Left renal cortex interstitium (tissue), 4 donors: ENCODE measurements around the gene SLC7A14. TPM values are rescaled to one million over a fixed set of nuclear protein-coding genes. Genes with fewer than 3 reads are reported as not detected.

Experiments used
- DNase-seq, 4 donors: peaks; one replicate each; pipeline ENCODE4 v3.0.0-alpha.2; 2013; ENCODE audit warnings: low read depth in 4 of 4, low spot score in 2 of 4, missing footprints in 1 of 4
- polyA plus RNA-seq, 4 donors: library from polyadenylated mRNA; unstranded; fragments of 120-200 nt; gene quantifications; one replicate each; pipeline ENCODE4 v1.2.1, GENCODE V29; 2013; ENCODE audit not compliant: insufficient read length in 4 of 4

SLC7A14 gene
- polyA plus RNA-seq, 4 donors, result 1.7 to 2.8 (median 2.3) TPM

DNA sequence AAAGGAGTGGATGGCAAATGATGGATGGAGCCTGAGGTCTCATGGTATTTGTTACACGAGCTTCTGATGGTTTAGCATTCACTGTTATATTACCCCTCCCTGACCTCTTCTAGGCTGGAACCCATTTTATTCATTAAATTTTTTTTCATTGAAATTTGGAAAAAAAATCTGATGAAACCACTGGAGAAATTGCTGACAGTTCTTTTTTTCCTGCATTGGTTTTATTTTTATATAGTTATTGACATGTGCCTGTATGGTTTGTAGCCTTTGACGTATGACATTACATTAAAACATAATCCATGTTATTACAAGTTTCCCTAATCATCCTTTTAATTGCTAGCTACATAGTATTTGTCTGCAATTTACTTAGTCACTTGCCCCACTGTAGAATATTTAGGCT, 85.4 kb downstream of the SLC7A14 start:
- DNase-seq, result no peak

DNA sequence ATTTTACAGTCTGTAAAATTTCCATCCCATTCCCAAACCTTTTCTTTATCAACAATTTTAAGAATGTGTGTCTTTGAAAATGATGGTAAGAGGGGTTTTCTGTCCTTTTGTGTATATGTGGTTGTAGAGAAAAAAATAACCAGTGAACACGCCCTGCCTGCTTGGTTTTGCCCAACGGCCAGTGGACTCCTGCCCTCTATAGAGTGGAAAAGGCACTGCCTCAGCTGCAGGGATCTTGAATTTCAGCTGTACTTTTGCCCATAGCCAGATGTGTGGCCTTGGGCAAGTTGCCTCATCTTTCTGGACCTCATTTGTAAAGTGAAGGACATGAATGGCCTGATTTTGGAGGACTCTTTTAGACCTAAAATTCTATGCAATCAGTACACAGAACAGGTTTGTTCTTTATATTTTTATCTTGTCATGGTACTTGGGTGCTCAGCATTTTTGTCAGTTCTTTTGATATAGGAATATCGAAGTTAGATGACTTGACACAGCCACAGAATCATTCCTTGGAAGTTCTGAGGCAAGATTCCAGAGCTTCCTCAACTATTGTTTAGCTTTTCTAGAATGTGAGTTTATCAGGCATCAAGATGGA, 86.2 kb downstream of the SLC7A14 start:
- DNase-seq, result no peak

GRCh38 chr3:170497207-170498095, 88.4 kb downstream of the SLC7A14 start:
- peak in 2 of 4 donors; percentile 35 to 53 for DNase-seq

- no peak for DNase-seq
These were observed 89.1 kb downstream of the SLC7A14 start for GRCh38 chr3:170496868-170497140.

DNA sequence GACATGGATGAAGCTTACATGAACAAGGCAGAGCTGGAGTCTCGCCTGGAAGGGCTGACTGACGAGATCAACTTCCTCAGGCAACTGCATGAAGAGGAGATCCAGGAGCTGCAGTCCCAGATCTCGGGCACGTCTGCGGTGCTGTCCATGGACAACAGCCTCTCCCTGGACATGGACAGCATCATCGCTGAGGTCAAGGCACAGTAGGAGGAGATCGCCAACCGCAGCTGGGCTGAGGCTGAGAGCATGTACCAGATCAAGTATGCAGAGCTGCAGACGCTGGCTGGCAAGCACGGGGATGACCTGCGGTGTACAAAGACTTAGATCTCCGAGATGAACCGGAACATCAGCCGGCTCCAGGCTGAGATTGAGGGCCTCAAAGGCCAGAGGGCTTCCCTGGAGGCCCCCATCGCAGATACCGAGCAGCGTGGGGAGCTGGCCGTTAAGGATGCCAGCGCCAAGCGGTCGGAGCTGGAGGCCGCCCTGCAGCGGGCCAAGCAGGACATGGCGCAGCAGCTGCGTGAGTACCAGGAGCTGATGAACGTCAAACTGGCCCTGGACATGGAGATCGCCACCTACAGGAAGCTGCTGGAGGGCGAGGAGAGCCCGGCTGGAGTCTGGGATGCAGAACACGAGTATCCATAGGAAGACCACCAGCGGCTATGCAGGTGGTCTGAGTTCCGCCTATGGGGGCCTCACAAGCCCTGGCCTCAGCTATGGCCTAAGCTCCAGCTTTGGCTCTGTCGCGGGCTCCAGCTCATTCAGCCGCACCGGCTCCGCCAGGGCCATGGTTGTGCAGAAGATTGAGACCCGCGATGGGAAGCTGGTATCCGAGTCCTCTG, 89.6 kb downstream of the SLC7A14 start:
- DNase-seq, result no peak

DNA sequence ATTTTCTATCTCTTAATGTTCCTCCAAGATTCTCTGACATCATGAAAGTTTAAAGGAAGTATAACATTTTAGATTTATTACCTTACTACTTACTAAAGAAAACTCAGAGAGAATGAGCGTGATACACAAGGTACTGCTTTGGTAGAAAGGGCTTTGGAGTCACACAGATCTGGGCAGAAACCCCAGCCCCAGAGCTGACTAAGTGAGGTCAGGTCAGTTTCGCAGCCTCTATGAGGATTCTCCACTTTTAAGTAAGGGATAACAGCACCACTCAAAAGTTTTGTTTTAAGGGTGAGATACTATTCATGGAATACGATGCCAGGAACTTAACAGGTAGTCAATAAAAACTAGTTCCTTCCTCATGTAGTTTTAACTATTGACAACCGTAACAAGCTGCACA, 91.1 kb downstream of the SLC7A14 start:
- no peak for DNase-seq

- no peak for DNase-seq
These were observed 92.1 kb downstream of the SLC7A14 start for GRCh38 chr3:170493712-170494182.

- no peak for DNase-seq
These were observed 94.0 kb downstream of the SLC7A14 start for GRCh38 chr3:170491901-170492300.

DNA sequence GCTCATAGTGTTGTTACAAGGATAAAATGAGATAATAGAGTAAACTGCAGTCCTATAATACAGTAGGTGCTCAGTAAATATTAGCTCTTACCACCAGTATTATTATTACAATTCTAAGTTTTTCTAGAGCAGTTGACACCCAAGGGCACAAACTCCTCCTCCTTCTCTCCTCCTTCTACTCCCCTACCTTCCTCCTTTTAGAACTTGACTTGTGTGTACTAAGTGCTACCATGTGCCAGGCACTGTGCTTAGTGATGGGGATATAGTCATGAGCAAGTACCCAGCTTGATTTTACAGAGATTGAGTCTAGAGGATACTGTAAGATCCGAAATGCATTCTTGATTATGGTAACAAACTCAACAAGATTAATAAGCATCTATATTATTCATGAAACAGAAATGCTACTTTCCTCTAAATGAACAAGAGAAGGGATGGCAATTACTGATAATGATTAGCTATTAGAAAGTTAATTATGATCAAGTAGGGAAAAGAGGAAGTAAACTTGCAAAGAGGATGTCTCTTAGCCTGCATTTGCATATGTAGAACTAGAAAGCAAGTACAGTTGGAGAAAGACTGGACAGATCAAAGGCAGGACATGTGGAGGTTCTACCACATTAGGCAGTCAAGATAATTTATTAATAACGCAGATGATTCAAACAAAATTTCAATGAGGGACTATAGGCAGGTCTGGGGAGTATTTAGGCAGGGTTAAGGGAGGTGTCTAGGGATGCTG, 94.9 kb downstream of the SLC7A14 start:
- DNase-seq, result no peak

DNA sequence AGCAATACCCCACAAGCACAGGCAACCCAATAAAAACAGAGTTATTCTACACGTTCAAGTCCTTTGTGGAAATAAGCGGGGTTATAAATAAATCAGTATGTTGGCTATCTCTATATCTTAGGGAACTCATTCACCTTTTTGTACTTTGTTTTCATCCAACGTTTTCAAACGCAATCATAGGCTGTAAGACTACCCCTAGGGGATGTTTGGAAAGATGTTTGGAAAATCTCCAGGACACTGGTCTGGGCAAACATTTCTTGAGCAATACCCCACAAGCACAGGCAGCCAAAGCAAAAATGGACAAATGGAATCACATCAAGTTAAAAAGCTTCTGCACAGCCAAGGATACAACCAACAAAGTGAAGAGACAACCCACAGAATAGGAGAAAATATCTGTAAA, 97.1 kb downstream of the SLC7A14 start:
- no peak for DNase-seq

DNA sequence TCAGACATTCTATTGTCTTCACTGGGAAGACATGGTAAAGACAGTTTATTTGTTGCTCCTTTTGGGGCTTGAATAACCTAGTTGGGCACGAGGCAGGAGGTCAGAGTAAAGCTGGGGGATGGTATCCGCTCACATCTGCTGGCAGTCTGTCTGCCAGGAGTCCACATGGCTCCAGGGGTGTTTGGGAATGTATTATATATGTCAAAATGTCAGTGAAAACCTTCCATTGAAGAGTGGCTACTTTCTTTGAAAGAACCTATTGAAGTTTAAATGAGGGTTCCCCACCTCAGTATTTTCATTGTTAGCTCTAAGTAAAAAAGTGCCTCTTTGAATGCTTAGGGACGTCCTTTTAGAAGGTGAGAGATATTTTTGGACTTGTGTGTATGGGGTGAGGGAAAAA, 98.8 kb downstream of the SLC7A14 start:
- DNase-seq, result no peak

- no peak for DNase-seq
These were observed 99.5 kb downstream of the SLC7A14 start for GRCh38 chr3:170486398-170486797.

DNA sequence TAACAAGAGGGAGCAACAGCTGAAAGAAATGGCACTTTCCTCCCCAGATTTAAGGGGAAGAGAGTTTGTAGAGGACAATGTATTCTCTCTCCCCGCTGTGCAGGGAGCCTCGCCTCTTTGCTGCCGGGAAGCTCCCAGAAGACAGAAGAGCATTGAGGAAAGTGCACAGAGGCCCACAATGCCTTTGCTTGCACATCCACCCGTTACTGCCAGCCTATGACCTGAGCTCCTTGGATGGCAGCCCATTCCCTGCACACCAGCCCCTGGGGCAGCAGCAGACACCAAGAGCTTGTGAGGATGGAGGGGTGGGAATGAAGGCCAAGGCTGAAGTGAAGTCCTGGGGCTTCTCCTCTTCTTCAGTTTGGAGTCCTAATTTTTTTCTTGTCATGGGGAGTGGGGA, 100.2 kb downstream of the SLC7A14 start:
- no peak for DNase-seq

- no peak for DNase-seq
These were observed 100.6 kb downstream of the SLC7A14 start for GRCh38 chr3:170485294-170485693.

GRCh38 chr3:170484869-170485268, 101.0 kb downstream of the SLC7A14 start:
- DNase-seq, result no peak

- DNase-seq, result no peak
These were observed 102.2 kb downstream of the SLC7A14 start for GRCh38 chr3:170483485-170484262.

GRCh38 chr3:170482199-170482598, 103.7 kb downstream of the SLC7A14 start:
- DNase-seq, result no peak

GRCh38 chr3:170480111-170480510, 105.8 kb downstream of the SLC7A14 start:
- no peak for DNase-seq

GRCh38 chr3:170477395-170477794, 108.5 kb downstream of the SLC7A14 start:
- DNase-seq, result no peak

DNA sequence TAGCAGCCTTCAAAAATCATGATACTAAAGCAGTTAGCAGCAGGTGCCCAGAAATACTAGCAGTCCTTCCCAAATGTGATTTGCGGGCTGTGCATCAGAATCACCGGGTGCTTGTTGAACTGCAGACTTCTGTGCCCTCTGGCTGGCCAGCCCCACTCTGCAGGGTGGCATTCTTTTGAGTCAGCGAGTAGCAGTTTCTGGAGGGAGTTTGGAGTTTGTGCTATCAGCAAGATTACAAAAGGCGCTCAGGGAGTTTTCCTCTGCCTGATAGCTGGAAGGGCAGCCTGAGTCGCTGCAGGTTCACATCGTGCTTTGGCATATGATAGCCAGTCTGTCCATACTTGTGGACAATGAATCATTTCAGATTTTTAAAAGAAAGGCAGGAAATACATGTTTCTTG, 109.6 kb downstream of the SLC7A14 start:
- DNase-seq, result no peak
